PC-9 (cell line): ENCODE data around the gene PLEKHA6.

Source experiments
- CTCF ChIP-seq: fragments of 200-600 bp; sonication (generic); conservative IDR thresholded peaks from 2 replicates; pipeline ENCODE4 v1.6.1; 2017; ENCODE audit warnings: mixed run types, antibody characterized with exemption, mild to moderate bottlenecking, moderate library complexity
- EZH2 ChIP-seq: fragments of 200-600 bp; sonication (generic); IDR thresholded peaks from 2 replicates; pipeline ENCODE4 v1.8.0; 2017; ENCODE audit warnings: antibody characterized with exemption, low read depth

GRCh38 chr1:204196068-204196795 lies 163.5 kb downstream of the PLEKHA6 start, which contains the start of gene KISS1:
- no peak for TF ChIP-seq CTCF
- no peak for TF ChIP-seq EZH2
